ENCODE results near the gene CIAO3.
A peak's percentile ranks its signal among the peaks of the same experiment; 100 is the strongest.

The CIAO3 gene

DNA sequence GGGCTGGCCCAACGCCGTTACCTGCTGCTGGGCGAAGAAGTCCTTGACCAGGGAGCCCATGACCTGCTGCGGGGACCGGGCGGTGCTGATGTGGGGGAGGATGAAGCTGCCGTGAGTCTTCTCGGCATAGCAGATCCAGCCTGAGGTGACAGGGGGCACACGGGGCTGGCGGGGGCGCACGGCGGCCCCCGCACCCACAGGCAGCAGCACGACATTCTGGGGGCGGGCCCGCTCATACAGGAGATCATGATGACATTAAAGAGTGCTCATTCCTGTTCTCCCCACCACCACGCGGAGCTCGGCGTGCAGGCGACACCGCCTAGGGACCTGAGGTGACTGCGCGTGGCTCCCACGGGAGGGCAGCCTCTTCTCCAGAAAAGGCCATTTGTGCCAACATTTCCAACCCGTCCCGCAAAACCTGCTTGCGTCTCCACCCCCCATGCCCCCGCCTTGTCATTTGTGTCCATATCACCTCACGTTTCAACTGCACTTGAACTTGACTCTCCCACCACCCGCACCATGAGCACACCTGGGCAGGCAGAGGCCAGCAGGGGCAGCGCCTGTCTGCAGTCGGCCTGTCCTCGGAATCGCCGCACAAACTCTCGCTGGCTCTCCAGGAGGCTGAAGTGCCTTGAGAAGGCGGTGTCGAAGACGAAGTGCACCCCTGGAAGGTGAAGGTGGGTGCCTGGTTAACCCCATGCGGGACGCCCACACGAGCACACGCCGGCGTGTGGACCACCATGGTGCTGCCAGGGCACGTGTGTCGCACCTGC, 6.4 kb downstream of the CIAO3 start:
- no peak for DNase-seq

DNA sequence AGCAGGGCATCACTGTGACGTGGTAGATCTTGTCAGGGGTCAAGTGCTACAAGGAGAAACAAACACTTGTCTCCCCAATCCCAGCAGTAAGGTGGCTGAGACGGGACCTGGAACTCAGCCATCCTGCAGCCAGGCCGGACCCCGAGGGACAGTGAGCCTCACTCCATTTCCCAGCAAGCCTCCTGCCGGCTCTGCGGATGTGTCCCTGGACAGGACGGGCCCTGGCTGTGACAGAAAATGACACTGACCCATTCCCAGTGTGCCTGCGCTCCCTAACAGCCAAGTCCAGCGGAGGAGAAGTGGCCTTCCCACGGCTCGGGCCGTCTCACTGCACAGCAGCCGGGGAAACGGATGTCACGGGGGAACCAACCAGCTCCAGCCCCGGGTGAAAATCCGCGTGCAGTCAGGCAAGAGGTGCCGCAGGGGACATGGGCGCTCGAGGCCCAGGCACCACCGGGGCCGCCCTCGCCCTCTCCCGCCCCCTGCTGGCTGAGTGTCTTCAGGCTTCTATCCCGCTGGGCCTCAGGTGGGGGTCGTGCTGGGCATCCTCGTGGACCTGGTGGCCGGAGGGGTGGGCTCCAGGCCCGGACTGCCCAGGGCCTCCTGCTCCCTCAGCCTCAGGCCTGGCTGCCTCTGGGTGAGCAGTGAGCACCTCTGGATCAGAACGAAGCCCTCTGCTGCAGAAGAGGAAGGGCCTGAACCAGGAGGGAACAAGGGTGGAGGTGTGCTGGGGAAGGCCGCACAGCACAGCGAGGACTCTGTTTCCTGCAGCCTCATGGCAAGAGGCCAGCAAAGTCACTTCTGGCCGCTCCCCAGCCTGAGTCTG, 7.2 kb downstream of the CIAO3 start:
- DNase-seq, result no peak

DNA sequence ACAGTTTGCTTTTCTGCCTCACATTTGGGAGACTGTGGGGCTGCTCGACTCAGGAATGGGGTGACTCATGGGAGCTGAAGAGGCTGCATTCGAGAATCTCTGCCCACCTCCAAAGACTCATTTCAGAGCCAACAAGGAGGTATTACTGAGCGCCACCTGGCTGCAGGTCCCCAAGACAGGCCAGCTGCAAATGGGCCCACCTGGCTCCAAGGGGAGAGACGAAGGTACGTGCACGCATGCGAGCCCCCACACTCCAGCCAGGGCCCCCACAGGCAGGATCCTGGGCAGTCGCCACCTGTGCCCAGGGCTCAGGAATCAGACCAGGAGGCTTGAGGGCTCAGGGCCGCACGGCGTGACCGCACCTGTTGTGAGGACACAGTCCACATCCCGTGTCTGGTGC, 7.9 kb downstream of the CIAO3 start:
- DNase-seq, result no peak

DNA sequence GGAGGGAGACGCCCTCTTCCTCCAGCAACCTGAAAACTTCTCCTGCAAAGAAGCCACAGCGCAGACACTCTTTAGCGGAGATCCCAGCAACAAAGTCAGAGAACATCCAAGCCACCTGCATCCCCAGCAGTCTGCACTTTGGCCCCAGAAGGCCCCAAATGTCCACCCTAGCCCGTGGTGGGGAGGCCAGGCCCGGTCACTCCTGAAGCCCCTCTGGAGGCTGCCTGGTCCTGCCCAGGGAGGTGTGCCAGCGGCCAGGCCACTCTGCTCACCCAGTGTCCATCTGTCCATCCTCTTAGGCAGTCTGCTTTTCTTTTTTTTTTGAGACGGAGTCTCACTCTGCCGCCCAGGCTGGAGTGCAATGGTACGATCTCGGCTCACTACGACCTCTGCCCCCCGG, 8.5 kb downstream of the CIAO3 start:
- no peak for DNase-seq

DNA sequence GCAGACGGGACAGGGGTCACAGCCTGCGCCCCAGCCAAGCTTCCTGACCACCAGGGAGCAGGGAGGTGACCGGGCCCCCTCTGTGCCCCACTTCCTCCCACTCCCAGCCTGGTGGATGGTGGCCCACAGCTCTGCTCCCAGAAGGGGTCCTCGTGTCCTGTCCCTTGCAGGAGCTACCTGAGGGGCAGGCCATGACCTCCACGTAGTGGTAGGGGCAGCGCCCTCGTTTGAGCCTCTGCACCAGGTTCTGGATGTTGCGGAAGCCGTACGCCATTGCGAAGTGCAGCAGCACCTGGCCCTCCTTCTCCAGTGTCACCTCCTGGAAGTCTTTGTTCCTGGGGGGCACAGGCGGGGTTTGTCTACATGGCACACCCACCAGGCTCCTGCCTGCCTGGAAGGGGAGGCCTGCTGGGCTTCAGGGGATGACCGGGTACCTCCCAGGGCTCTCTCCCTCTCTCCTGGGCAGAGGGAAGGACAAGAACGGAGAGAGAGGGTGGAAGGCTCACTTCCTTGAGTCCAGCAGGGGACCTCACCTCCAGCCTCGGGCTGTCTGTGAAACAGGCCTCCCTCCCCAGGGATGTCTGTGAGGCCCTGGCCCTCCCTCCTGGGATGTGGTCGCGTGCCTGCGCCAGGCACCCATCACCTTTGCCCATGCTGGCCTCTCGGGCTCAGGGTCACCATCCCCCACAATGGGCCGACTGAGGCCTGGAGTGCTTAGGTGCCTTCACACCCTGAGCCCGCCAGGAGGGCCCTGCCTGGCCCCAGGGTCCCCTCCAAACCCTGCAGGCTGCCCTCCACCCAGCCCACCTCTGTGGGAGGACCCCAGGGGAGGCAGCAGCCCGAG, 9.9 kb downstream of the CIAO3 start:
- DNase-seq, result no peak

DNA sequence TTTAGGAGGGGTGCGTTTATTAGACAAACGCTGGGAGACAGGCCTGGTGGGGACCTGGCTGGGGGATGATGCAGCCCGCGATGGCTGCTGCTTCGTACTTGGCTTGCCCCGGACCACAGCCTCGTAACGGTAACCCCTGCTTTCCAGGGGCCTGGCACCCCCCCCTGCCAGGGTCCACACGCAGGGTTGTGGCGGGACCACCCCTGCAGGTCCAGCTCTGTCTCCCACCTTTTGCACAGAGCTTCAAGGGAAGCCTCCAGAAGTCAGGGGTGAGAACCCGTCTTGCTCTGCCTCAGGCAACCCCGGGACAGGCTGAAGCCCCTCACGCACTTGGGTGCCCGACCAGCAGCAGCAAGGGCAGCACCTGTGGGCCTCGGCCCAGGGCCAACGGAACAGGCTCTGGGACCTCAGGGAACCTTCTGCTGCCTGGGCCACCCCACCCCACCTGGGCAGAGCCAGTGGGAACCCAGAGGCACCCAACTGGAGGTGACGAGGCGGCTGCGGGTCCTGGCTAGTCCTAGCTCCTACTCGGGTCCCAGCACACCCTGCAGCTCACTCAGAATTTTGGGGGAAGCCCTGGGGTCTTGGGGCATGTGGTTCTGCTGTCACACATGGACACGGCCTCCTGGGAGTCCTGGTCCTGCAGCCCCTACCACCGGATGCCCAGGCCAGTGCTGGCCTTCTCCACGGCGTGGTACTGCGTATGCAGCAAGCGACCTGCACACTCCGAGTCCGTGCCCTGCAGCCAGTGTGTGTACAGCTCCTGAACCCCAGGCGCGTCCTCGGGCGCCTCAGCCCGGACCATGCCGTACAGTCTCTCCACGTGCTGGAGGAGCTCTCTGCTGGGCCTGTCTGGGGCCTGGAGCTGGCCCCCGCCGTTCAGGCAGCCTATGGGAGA, 10.8 kb downstream of the CIAO3 start:
- DNase-seq, result no peak

DNA sequence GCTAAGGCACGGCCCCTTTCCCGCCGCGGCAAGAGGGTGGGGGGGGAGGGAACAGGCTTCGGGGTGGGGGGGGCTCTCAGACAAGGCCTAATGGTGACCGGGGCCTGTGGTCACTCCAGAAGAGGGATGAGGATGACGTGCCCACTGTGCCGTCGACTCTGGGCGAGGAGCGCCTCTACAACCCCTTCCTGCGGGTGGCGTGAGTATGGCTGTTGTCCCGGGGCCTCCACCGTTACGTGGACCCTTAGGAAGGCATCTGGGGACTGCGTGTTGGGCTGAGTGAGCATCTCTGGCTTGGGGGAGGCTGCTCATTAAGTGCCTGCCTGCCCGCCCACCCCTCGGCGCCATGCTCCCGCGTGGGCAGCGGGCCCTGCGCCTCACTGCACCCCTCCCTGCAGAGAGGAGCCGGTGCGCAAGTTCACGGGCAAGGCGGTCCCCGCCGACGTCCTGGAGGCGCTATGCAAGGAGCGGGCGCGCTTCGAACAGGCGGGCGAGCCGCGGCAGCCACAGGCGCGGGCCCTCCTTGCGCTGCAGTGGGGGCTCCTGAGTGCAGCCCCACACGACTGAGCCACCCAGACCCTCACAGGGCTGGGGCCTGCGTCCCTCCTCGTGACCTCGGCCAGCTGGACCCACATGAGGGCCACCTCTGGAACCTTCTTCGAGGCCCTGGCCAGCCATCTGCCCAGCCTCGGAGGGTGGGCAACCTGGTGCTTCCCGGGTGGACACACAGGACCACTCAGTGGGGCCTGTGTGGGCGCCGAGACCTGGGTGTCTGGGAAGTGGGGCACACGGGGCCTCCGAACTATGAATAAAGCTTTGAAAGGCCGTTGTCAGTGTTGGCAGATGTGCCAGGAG, 11.7 kb downstream of the CIAO3 start:
- no peak for DNase-seq

DNA sequence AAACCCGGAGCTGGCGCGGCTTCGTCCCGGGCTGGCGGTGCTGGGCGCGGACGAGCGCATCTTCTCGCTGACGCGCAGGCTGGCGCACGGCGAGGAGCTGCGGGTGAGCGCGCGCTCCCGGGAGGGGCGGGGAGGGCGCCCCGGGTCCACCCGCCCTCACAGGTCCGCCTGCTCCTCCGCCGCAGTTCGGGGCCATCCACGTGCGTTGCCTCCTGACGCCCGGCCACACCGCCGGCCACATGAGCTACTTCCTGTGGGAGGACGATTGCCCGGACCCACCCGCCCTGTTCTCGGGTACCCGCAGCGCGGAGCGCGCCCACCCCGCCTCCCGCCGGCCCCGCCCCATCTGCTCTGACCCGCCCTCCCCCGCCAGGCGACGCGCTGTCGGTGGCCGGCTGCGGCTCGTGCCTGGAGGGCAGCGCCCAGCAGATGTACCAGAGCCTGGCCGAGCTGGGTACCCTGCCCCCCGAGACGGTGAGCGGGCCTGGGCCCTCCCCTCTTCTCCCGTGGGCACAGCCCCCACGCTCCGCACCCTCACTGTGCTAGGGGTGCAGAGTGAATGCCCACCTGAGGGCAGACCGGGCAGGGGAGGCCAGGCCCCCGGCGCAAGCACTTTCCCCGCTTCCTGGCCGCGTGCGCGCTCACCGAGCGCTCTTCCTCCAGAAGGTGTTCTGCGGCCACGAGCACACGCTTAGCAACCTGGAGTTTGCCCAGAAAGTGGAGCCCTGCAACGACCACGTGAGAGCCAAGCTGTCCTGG, 12.5 kb downstream of the CIAO3 start:
- DNase-seq, result peak; percentile 82

DNA sequence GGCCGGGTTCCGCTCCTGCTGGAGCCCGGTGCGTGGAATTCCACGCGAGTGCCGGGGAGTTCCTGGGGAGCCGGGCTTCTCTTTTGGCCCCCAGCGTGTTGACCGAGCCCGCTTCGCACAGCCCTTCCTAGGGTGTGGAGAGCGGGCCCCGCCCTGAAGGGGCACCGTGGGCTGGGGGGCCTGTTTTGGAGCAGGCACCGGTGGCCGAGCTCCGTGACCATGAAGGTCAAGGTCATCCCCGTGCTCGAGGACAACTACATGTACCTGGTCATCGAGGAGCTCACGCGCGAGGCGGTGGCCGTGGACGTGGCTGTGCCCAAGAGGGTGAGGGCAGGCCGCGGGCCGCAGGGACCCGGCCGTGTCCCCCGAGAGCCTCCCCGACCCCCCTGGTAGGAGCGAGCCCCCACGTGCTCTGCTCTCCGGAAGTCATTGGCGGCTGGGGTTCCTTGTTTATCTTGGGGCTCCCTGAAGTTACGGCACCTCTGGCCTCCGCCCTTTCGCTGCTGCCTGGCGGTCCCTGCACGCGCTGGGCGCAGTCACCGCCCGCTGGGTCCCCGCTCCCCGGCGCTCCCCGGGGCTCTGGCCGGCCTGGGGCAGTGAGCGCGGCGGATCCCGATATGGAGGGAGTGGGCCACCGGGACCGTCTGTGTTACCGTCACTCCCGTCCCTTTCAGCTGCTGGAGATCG, 13.4 kb downstream of the CIAO3 start:
- DNase-seq, result no peak

DNA sequence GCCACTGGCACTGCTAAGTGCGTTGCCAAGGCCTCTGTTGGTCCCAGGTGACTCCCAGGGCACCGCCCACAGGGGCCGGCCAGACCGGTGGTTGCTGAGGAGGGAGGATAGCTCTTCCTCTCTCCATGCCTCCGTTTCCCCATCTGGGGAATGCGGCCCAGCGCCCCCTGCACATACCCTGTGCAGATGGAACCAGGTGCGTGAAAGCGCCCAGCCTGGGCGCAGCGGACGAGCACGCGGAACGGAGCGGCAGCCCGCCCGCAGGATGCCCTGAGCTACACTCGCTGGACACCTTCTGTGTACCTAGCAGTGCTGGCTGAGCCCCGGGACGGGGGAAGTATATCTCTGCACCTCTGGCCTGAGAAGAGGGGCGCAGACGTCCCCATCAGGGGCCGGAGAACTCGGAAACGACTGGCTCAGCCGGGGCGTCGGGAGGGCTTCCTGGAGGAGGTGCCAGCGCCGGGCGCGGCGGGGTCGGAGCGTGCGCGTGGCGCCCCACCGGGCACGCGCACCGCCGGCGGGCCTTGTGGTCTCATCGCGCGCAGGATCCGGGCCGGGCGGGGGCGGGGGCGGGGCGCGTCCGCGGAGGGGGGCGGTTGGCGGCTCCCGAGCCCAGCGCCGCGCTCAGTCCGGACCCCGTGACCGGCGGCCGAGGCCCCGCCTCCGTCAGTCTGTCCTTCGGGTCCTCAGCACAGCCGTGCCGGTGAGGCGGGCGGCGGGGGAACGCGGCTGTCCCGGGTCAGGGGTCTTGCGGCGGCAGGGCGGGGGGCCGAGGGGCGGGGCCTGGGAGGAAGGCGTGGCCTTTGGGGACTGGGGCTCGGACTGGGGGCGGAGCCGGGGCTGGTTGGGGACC, 14.1 kb downstream of the CIAO3 start, which contains the start of the genes CCDC78 and HAGHL:
Gene CCDC78 (minus strand): TSS at position 6 of the 853 bp plus-strand sequence. CDS start 76 bp downstream, outside the sequence.
Gene HAGHL (plus strand): TSS at position 669 of the 853 bp plus-strand sequence. CDS start 404 bp downstream, outside the sequence.
- peak; percentile 37 for DNase-seq

DNA sequence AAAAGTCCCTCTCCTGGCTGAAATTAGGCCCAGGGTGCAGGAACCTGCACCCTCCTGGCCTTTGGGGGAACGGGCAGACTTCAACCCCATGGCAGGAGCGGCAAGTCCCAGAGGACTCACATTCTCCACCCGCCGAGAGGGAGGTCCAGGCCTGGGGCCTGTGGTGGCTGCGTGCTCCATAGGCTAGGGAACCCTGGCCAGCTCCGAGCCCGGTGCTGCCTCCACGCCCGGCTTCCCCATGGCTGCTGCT, 14.7 kb downstream of the CIAO3 start:
- no peak for DNase-seq

DNA sequence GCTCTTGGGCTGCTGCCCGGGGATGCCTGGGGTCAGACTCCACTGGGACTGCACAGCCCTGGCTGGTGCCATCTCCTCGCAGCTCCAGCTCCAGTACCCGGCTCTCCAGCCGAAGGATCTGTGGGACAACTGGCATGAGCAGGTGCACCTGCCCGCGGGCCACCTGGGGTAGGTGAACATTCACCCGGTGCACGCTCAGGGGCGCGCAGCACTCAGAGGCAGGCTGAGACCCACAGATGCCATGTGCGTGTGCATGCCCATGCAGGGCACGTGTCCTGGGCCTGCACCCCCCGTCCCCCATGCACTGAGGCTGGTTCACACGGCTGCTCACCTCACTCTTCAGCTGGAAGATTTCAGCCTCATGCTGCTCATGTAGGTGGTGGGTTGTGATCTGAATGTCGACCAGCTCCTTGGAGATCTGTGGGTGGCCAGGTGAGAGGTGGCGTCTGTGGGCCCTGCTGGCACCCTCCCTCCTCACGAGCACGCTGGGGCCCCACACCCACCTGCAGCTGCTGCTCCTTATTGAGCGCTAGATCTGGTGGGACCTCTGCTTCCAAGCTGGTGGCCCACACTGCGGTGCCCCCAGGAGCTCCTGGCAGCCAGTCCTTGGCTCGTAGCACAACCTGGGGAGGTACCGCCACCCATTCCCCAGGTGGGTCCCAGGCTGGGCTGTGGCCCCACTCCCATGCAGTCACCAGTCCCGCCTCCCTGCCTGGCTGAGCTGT, 15.2 kb downstream of the CIAO3 start:
- no peak for DNase-seq

DNA sequence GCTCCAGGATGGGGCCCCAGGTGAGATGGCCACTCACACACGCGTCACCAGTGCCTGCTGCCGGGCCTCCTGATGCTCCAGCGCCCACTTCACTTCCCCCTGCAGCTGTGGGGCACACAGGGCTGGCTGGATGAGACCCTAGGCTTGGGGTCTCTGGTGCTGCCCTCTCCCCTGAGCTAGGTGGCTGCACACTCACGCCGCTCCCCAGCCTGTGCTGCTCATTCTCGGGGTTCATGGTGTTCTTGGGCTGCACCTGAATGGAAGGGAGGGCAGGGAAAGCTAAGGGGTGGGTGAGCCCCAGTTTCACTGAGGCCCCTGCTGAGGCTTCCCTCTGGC, 15.8 kb downstream of the CIAO3 start:
- DNase-seq, result no peak

DNA sequence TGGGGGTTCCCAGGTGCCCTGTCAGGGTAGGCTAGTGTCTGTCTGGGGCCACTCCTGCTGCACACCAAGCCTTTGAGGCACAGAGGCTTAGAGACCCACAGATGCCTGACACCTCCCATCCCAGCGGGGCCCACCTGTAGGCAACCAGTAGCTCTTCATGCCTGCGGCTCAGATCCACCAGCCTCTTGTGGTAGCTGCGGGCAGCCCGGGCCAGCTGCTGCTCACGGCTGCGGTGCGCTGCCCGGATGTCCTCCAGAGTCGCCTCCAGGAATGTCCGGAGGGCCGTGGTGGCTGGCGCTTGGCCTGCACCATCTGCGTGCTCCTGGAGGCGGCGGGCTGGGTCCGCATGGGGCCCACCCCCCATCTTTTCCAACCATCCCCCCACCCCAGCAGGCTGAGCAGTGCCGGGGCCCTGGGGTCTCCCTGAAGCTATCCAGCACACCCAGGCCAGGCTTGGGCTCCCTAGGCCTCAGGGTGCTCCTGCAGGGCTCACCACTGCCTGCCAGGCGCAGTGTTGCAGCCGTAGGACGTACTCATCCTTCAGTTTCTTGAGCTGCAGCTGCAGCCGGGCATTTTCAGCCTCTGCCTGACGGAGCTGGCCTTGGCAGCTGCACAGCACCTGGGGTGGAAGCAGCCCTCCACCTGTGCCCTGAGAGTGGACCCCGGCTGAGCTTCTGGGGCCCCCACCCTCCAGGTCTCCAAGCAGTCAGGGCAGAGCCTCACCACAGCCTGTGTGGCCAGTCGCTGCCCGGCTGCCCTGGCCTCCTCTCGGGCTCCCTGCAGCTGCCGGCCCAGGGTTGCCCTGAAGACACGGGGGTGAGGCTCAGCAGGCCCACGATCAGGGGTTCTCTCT, 16.4 kb downstream of the CIAO3 start:
- DNase-seq, result no peak

DNA sequence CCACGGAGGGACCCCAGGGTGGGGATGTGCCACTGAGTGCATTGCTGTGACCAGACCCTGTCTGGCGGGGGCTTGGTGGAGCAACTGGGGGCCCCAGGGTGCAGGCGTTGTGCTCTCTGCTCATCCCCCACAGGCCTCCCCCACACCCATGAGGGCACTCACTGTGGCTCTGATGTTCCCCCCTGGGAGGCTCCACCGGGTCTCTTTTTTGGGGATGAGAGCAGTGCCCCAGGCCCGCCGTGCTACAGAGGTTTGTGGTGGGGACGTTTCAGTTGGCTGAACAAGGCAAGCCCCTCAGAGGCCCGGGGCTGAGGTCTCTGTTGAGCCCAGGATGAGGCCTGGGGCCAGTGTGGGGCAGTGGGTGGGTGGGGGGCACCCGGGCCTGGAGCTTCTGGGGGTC, 17.1 kb downstream of the CIAO3 start:
- DNase-seq, result no peak

DNA sequence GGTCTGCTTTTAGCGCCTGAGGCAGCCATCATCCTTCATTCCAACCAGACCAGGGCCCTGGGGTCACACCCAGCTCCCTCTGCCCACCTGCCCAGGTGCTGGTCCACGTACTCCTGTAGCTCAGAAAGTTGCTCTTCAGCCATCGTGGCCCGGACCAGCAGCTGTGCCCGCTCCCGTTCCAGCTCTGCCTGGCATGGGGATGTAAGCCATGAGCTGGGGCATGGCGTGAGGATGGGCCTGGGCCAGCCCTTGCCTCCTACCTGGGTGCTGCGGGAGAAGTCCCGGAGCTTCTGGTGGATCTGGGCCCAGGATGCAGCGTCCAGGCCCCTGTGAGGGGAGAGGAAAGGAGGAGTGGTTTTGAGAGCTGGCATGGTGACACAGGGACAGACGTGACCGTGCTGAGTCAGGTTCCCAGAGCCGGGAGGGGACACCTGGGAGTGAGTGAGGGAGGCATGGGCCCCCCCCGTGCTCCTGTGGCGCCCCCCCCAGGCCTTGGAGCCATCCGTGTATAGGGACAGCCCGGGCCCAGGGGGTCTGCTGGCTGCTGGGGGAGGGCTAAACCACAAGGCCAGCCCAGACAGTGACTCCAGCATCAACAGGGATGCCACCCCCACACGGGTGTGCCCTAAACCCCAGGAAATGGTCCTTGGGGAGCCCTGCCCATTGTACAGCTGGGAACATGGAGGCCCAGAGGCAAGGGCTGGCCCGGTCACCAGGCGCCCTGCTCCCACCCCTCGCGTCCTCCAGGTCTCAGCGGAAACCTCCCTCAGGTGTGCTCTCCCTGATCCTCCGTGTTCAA, 17.8 kb downstream of the CIAO3 start:
- DNase-seq, result no peak
